Activated B cell treated with CpG ODN at 0.5 μM for 24 hours (primary cell): ENCODE measurements around the gene ALDH6A1. TPM values are rescaled to one million over a fixed set of nuclear protein-coding genes. Genes with fewer than 3 reads are reported as not detected.
A peak's percentile ranks its signal among the peaks of the same experiment; 100 is the strongest.

ENCODE experiments used
- ATAC-seq: fragments of 200-7000 bp; cut with Tn5 transposase; one replicate; pipeline ENCODE4 v1.10.0; 2021; ENCODE audit warnings: low read depth, mild to moderate bottlenecking, moderate library complexity
- CTCF ChIA-PET: fragments of 350-600 bp; sonication (Branson Sonifier 250); formaldehyde crosslinking; loops from one replicate; lab custom pipeline; 2021; ENCODE audit warnings: antibody characterized with exemption; lab: Charles Lee
- POLR2A ChIA-PET: fragments of 350-600 bp; sonication (Branson Sonifier 250); formaldehyde crosslinking; loops from one replicate; lab custom pipeline; 2021; ENCODE audit warnings: antibody characterized with exemption; lab: Charles Lee
- DNase-seq: peaks from one replicate; pipeline ENCODE4 v3.0.0; 2022
- H3K27ac Mint-ChIP-seq: one replicate; pipeline ENCODE4 v1.8.0; 2020; ENCODE audit warnings: mixed read lengths
- H3K27me3 Mint-ChIP-seq: one replicate; pipeline ENCODE4 v1.8.0; 2021; ENCODE audit warnings: mixed read lengths
- H3K36me3 Mint-ChIP-seq: one replicate; pipeline ENCODE4 v1.8.0; 2021; ENCODE audit warnings: low read depth, mixed read lengths
- H3K4me1 Mint-ChIP-seq: one replicate; pipeline ENCODE4 v1.8.0; 2021; ENCODE audit warnings: mixed read lengths
- H3K4me3 Mint-ChIP-seq: one replicate; pipeline ENCODE4 v1.8.0; 2020; ENCODE audit warnings: mild to moderate bottlenecking, mixed read lengths
- H3K9me3 Mint-ChIP-seq: one replicate; pipeline ENCODE4 v1.8.0; 2020; ENCODE audit warnings: mixed read lengths
- intact Hi-C: fragments of 100-400 bp; cut with micrococcal nuclease; formaldehyde crosslinking; loops from one replicate; pipeline ENCODE4 v1.15.1; 2024
- total RNA-seq: library from RNA; stranded (reverse); gene quantifications from 2 replicates; pipeline ENCODE4 v1.2.3, GENCODE V29; 2022
- TF ChIP-seq, protein P1 (sequence below): fragments of 200-600 bp; IDR thresholded peaks from one replicate; pipeline ENCODE4 v1.8.0; 2022; ENCODE audit warnings: antibody characterized with exemption, mild to moderate bottlenecking

ALDH6A1 gene
- total RNA-seq, 1 donor from 2014 or later: 11.5 TPM

DNA sequence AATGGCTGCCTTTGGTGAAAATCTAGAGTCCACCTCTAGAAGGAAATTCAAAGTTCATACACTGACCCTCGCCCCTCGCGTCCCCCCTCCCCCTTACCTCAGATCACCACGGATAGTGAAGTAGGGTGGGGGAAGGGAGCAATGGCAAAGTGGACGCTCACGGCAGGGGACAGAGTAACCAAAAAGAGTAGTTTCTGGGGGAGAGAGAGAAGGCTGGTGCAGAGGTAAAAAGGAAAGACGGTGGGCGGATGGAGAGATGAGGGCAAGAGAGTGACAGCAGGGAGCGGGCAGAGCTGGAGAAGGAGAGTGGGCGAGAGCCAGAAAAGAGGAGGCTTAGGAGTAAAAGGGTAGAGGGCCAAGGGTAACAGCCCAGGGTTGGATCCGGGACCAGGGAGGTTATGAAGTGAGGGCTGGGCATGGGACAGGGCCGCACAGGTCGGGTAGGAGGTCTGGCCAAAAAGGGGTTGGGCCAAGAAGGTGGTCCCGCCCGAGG, 423 bp downstream of the ALDH6A1 start:
- Mint-ChIP-seq H3K36me3 (peaks cover 18% of the 10 kb centered on the region), H3K9me3 (no peaks in the 10 kb centered on the region), H3K4me1 (peaks cover 34% of the 10 kb centered on the region), H3K27ac (peak overlapping the region; percentile 93), H3K27me3 (no peaks in the 10 kb centered on the region), H3K4me3 (peak overlapping the region; percentile 99)
- TF ChIP-seq, protein P1, sequence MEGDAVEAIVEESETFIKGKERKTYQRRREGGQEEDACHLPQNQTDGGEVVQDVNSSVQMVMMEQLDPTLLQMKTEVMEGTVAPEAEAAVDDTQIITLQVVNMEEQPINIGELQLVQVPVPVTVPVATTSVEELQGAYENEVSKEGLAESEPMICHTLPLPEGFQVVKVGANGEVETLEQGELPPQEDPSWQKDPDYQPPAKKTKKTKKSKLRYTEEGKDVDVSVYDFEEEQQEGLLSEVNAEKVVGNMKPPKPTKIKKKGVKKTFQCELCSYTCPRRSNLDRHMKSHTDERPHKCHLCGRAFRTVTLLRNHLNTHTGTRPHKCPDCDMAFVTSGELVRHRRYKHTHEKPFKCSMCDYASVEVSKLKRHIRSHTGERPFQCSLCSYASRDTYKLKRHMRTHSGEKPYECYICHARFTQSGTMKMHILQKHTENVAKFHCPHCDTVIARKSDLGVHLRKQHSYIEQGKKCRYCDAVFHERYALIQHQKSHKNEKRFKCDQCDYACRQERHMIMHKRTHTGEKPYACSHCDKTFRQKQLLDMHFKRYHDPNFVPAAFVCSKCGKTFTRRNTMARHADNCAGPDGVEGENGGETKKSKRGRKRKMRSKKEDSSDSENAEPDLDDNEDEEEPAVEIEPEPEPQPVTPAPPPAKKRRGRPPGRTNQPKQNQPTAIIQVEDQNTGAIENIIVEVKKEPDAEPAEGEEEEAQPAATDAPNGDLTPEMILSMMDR: no peak
- intact Hi-C loops: loop anchor here (1.0 to 10.0 kb wide), 10 partner anchors 65 to 1057 kb away; partner anchors contain the start of genes BBOF1, COQ6, DNAL1 and ENTPD5
- ATAC-seq (peak; percentile 0), DNase-seq (no peak)
- ChIA-PET POLR2A (no interaction called here), CTCF (no interaction called here)

DNA sequence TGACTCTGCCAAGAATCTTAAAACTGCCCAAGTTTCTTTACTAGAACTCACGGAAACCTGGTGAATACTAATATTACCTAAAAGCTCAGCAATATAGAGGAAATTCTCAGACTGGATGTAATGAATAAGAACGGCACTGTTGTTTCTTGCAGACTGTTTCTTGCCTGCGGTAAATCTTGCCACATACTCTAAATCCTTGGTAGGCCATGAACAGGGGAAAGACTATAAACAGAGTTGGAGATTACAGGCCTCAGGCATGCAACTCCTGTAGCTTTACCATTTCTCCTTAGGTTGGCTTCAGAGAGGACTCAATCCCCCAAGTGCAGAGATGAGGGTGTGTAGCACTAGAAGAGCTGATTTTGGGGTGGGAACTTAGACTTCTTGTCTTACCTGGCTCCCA, 1.1 kb downstream of the ALDH6A1 start:
- intact Hi-C loops: loop anchor here (5.0 to 10.0 kb wide), 3 partner anchors 231 to 946 kb away; partner anchors contain the start of genes LTBP2, PSEN1 and PTGR2
- Mint-ChIP-seq H3K27ac (no peak overlapping the region), H3K4me1 (peaks cover 34% of the 10 kb centered on the region), H3K9me3 (no peaks in the 10 kb centered on the region), H3K4me3 (peak overlapping the region; percentile 99), H3K36me3 (peaks cover 18% of the 10 kb centered on the region), H3K27me3 (no peaks in the 10 kb centered on the region)
- no peak for DNase-seq
- POLR2A ChIA-PET: no interaction called here
- TF ChIP-seq, protein P1: no peak
- ATAC-seq: no peak
- CTCF ChIA-PET: no interaction called here

DNA sequence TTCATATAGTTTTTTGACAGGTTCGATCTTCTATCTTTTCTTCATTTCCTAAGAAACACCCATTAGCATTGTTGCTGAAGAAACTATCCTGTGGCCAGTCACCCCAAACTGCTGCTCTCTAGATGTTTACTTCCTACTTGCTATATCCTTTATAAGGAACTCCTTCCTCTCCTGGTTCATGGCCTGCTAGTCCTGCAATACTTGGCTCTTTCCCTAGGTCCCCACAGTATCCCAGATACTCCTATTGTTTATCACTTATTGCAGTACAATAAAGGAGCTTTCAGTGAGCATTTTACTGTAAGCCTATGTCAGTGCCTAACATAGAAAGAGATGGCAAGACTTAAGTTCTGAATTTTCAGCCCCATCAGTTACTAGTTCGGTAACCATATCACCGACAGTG, 2.8 kb downstream of the ALDH6A1 start:
- CTCF ChIA-PET: no interaction called here
- Mint-ChIP-seq H3K27me3 (no peaks in the 10 kb centered on the region), H3K27ac (no peak overlapping the region), H3K36me3 (peaks cover 18% of the 10 kb centered on the region), H3K4me1 (peaks cover 31% of the 10 kb centered on the region), H3K4me3 (no peak overlapping the region), H3K9me3 (no peaks in the 10 kb centered on the region)
- TF ChIP-seq, protein P1: no peak
- no peak for ATAC-seq
- no peak for DNase-seq
- POLR2A ChIA-PET: interaction anchor here (0.6 kb wide), 2 partner anchors 323 to 495 kb away, joined by 3 read pairs; no protein-coding TSS in a partner anchor
- intact Hi-C loops: loop anchor here (5.0 to 10.0 kb wide), 3 partner anchors 229 to 944 kb away; partner anchors contain the start of genes LTBP2, PSEN1 and PTGR2

DNA sequence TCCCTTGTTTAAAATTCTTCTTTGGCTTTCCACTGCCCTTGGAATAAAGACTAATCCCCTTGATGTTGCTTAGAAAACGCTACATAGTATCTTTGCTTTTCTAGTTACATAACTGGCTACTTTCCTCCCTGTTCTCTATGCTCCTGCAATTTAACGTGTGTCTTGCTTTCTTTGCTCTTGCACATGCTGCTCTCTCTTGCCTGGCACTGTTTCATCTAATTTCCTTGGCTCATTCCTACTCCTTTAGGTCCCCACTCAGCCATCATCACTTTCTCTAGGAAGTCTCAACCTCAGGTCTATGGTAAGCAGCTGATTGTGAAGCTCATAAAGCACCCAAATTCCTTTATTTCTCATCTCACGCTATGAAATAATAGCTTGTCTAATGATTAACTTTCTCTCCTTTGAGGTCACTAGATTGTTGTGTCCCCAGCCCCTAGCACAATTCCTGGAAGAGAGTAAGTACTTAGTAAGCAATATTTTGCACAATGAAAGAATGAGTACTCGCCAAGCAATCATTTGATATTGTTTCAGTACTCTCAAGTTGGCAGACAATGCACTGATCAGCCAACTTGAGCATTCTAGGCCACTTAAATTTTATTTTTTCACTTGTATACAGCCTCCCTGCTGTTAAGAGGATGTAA, 3.3 kb downstream of the ALDH6A1 start:
- POLR2A ChIA-PET: interaction anchor here (0.6 kb wide), 1 partner anchor 494 kb away, joined by 3 read pairs; no protein-coding TSS in a partner anchor

DNA sequence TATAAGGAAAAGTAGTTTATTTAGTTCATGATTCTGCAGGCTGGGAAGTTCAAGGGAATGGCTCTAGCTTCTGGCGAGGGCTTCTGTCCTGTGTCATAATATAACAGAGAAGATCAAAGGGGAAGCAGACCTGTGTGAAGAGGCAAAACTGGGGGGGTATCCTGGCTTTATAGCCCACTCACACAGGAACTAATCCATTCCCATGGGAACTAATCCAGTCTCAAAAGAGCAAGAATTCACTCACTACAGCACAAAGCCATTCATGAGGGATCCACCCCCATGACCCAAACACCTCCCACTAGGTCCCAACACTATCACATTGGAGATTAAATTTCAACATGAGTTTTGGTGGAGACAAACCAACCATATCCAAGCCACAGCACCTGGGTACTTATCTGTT, 6.9 kb downstream of the ALDH6A1 start:
- ChIA-PET POLR2A (no interaction called here), CTCF (no interaction called here)

More for the DNA sequence above, 3.3 kb downstream of the ALDH6A1 start:
- Mint-ChIP-seq H3K27me3 (no peaks in the 10 kb centered on the region), H3K9me3 (no peaks in the 10 kb centered on the region), H3K36me3 (peaks cover 18% of the 10 kb centered on the region), H3K4me3 (no peak overlapping the region), H3K27ac (no peak overlapping the region), H3K4me1 (peaks cover 26% of the 10 kb centered on the region)
- intact Hi-C loops: loop anchor here (5.0 to 10.0 kb wide), 3 partner anchors 229 to 944 kb away; partner anchors contain the start of genes LTBP2, PSEN1 and PTGR2
- TF ChIP-seq, protein P1: no peak
- ATAC-seq (no peak), DNase-seq (no peak)
- CTCF ChIA-PET: no interaction called here

More for the DNA sequence above, 6.9 kb downstream of the ALDH6A1 start:
- no peak overlapping the region for H3K27ac Mint-ChIP-seq
- no peak for DNase-seq
- intact Hi-C loops: no loop called here
- no peaks in the 10 kb centered on the region for H3K9me3 Mint-ChIP-seq
- no peak overlapping the region for H3K4me3 Mint-ChIP-seq
- no peaks in the 10 kb centered on the region for H3K4me1 Mint-ChIP-seq
- TF ChIP-seq, protein P1: no peak
- no peaks in the 10 kb centered on the region for H3K27me3 Mint-ChIP-seq
- H3K36me3 Mint-ChIP-seq: peaks cover 6% of the 10 kb centered on the region
- no peak for ATAC-seq
